H54 (cell line): Measurements from ENCODE around the gene HECTD4.
A peak's percentile ranks its signal among the peaks of the same experiment; 100 is the strongest.

Experiments
- DNase-seq: peaks from one replicate; pipeline ENCODE4 v3.0.0; 2011; ENCODE audit warnings: low spot score, mixed read lengths; ENCODE audit not compliant: insufficient read length
- FAIRE-seq: peaks from 3 replicates; lab custom pipeline; 2011; peaks lifted over from hg19 to GRCh38; lab: Jason Lieb, UNC
- POLR2A ChIP-seq: IDR thresholded peaks from 2 replicates; pipeline ENCODE4 v1.6.1; 2011; ENCODE audit warnings: low read depth, mild to moderate bottlenecking, low read length

Gene HECTD4

GRCh38 chr12:112331886-112332285 is 50.3 kb downstream of the HECTD4 start:
- DNase-seq (no peak), FAIRE-seq (no peak)
- TF ChIP-seq POLR2A, result no peak

GRCh38 chr12:112330706-112331105 is 51.5 kb downstream of the HECTD4 start:
- DNase-seq (no peak), FAIRE-seq (no peak)
- no peak for TF ChIP-seq POLR2A

DNA sequence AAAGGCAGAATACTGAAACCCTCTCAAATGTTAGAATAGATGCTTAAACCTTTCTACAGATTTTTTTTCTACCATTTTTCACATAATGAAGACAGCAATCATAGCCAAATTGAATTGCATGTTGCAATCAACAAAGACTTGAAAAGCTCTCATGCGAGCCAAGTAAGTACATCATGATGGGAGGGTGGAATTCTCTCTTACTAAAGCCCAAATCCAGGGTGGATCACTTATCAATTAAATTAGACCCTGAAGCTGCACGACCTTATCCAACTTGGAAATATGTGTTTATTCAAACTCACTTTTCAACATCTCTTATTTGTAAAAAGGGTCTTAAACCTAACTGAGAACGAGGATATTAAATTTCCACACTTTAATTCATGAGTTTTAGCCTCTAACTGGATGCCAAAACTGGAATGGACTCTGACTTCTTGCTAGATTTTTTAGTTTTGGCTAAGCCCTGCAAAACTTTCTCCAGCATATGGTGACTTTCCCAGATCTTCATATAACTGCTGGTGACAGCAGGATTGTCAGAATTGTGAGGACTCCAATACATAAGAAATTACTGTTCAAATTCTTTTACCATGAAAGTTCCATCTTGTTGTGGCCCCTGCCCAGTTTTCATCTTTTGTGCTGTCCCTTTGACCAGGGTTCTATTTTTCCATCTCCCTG is 53.6 kb downstream of the HECTD4 start:
- TF ChIP-seq POLR2A, result no peak
- no peak for DNase-seq
- FAIRE-seq, result no peak

GRCh38 chr12:112327209-112327938 is 54.9 kb downstream of the HECTD4 start:
- no peak for DNase-seq
- peak; percentile 20 for FAIRE-seq
- TF ChIP-seq POLR2A, result no peak

DNA sequence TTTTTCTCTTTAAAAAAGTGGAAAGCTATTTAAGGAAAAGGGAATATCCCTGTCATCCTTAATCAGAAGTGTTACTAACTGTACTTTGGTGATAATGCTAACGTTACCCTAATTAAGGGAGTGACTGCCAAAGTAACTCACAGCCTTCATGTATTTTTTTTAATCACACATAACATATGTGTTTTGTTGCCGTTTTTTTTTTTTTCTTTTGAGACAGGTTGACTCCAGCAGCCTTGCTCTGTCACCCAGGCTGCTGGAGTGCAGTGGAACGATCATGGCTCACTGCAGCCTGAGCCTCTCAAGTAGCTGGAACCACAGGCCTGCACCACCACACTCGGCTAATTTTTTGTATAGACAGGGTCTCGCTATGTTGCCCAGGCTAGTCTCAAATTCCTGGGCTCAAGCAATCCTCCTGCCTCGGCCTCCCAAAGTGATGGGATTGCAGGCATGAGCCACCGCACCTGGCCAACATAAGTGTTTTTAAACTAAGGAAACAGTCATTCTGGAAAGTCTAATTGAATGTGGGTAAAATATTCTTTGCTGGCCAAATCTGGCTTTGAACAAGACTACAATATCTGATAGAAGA is 56.5 kb downstream of the HECTD4 start:
- FAIRE-seq, result peak; percentile 15
- DNase-seq, result no peak
- TF ChIP-seq POLR2A, result no peak

DNA sequence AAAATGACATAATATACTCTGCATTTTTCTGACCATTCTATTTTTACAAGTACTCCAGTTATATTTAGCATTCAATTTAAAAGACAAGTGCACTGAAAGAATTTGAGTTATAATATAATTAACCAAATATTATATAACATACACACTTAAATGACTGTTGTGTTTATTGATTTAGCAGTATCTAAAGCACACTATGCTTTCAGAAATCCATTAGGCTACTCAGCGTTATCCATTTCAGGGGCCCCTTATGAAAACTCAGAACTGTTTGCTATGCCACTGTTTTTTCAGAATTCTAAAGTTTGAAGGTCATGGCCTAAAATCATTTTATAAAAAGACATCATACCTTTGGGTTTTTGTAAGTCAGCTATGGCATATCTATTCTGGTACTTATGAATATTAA is 57.1 kb downstream of the HECTD4 start:
- DNase-seq (no peak), FAIRE-seq (no peak)
- TF ChIP-seq POLR2A, result no peak

GRCh38 chr12:112322882-112323547 is 59.2 kb downstream of the HECTD4 start:
- FAIRE-seq (no peak), DNase-seq (no peak)
- TF ChIP-seq POLR2A, result no peak

DNA sequence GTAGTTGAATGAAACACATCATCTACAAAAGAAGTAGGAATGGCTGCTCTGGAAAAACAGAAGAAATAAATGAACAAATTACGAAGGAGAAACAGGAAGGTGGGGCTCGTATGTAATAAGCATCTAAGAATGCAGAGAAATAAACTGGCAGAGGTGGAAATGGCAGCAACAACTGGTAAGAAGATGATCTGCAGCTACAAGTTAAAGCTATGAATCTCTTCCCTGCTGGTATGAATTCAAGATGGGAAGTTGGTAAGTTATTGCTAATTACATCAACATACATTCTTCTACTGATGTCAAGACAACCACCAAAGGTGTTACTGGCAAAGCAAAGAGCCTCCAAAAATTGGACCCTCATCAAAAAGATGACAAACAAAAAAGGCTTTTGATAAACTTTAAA is 59.8 kb downstream of the HECTD4 start:
- no peak for DNase-seq
- FAIRE-seq, result no peak
- no peak for TF ChIP-seq POLR2A

DNA sequence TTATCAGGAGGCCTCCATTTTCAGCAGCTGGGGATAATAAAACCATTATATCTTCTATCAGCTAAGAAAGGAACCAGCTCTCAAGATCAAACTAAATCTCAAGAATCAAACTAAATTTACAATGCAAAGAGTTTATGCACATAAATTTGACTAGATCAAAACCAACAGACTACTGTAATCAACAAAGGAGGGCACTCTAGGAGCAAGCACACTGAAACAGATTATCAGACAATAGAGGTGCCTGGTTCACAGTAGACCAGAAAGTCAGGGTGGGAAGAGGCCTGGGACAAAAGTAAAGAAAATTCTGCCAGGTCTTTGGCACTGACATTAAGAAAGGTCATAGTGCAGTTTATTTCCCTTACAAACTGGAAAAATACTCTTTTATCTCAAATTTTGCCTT is 61.0 kb downstream of the HECTD4 start:
- FAIRE-seq, result no peak
- TF ChIP-seq POLR2A, result no peak

DNA sequence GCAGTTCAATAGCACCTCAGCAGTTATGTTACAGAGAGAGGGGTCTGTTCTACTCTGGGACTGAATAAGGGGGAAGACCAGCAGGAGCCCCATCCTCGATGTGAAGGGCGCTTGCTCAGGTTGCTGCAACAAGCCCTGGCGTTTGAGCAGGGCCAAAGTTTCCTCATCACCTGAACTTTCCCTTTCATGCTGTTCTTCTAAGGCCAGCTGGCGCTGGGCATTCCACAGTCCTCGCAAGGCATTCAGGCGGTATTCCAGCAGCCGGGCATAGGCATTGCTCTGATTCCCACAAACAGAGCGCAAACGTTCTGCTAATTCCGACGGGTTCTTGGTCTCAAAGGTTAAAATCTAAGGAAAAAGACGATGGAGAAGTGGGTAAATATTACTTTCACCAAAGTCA is 62.8 kb downstream of the HECTD4 start:
- FAIRE-seq (no peak), DNase-seq (no peak)
- no peak for TF ChIP-seq POLR2A

More for the DNA sequence above, 61.0 kb downstream of the HECTD4 start:
- DNase-seq, result no peak

- no peak for DNase-seq
- TF ChIP-seq POLR2A, result no peak
Measured at GRCh38 chr12:112317481-112317880, 64.8 kb downstream of the HECTD4 start.

GRCh38 chr12:112314981-112315380 is 67.2 kb downstream of the HECTD4 start:
- DNase-seq (no peak), FAIRE-seq (no peak)
- no peak for TF ChIP-seq POLR2A

More at GRCh38 chr12:112317481-112317880, 64.8 kb downstream of the HECTD4 start:
- no peak for FAIRE-seq

DNA sequence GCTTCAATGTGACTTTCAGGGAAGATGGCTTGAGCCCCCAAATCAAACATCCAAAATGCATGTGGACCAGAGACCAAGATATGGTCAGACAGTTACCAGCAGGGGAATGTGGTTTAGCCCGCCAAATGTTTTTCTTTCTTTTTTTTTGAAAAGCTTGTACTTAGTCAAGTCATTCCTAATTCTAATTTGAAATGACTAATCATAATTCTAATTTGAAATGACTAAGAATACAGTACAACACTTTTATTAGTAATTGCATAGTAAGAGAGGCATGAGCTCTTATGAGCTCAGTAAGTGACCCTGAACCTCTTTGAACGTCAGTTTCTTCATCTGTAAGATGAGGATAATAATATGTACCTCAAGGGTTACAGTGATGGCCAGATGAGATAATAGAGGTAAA is 72.4 kb downstream of the HECTD4 start:
- no peak for TF ChIP-seq POLR2A
- DNase-seq (no peak), FAIRE-seq (no peak)

GRCh38 chr12:112308652-112309051 is 73.6 kb downstream of the HECTD4 start:
- FAIRE-seq (no peak), DNase-seq (no peak)
- TF ChIP-seq POLR2A, result no peak
